NB4 (cell line): Measurements from ENCODE around the gene NUP98.
A peak's percentile ranks its signal among the peaks of the same experiment; 100 is the strongest.

Experiments
- DNase-seq: peaks from one replicate; pipeline ENCODE4 v3.0.0; 2010; ENCODE audit warnings: low read depth
- H3K4me3 ChIP-seq: one replicate; pipeline ENCODE4 v1.5.1; 2011; ENCODE audit warnings: mild to moderate bottlenecking, low read depth, low read length, moderate library complexity
- CTCF ChIP-seq: IDR thresholded peaks from one replicate; pipeline ENCODE4 v1.5.1; 2012; ENCODE audit warnings: low read depth, low read length
- MAX ChIP-seq: IDR thresholded peaks from 2 replicates; pipeline ENCODE4 v1.6.1; 2011; ENCODE audit warnings: low read depth, low read length
- MYC ChIP-seq: IDR thresholded peaks from 2 replicates; pipeline ENCODE4 v1.6.1; 2011; ENCODE audit warnings: low read depth, low read length
- POLR2A ChIP-seq: IDR thresholded peaks from 2 replicates; pipeline ENCODE4 v1.6.1; 2011; ENCODE audit warnings: mild to moderate bottlenecking; ENCODE audit not compliant: insufficient read length; ENCODE audit errors: extremely low read depth

The NUP98 gene

GRCh38 chr11:3669128-3669527 is 128.2 kb downstream of the NUP98 start:
- H3K4me3 ChIP-seq = no peak overlapping the region
- no peak for DNase-seq
- TF ChIP-seq POLR2A (no peak), MYC (no peak), MAX (no peak), CTCF (no peak)

DNA sequence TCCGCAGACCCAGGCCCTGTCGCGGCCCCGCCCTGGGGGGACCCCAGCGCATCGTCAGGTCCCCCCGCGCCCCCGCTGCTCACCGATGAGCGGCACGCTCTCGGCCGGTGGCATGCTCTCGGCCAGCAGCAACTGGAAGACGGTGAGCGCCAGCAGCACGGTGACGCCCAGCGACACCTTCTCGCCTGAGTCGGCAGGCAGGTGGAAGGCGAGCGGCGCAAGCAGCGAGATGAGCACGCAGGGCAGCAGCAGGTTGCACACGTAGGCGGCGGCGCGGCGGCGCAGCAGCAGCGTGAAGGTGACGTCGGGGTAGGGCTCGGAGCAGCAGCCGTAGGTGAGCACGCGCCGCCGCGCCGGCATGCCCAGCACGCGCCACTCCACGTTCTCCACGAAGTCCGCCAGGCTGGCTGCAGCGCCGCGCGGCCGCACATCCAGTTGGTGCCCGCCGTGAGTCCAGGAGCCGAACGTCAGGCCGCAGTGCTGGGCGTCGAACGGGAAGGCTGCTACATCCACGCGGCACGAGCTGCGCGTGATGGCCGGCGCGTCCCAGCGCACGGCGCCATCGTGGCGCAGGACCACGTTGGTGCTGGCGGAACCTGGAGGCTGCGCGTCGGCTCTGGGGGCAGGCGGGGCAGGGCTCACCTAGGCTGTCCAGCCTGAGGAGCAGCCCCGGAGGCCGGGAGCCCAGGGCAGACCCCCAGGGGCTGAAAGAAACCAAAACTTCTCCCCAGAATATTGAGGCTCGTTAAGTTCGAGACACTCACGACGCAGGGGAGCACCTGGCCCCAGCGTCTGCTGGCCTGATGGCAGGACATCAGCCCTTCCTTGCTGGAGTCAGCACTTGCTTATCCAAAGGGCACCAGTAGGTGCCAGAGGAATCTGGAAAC is 130.0 kb downstream of the NUP98 start:
- no peak overlapping the region for H3K4me3 ChIP-seq
- DNase-seq = no peak
- TF ChIP-seq MYC (no peak), POLR2A (no peak), CTCF (no peak)

GRCh38 chr11:3666023-3666530 is 131.3 kb downstream of the NUP98 start:
- no peak overlapping the region for H3K4me3 ChIP-seq
- no peak for DNase-seq
- TF ChIP-seq MAX = no peak
- TF ChIP-seq CTCF = no peak
- no peak for TF ChIP-seq POLR2A
- no peak for TF ChIP-seq MYC

- no peak overlapping the region for H3K4me3 ChIP-seq
- peak; percentile 60 for DNase-seq
- TF ChIP-seq MAX (no peak), MYC (no peak), POLR2A (no peak), CTCF (no peak)
Measured at GRCh38 chr11:3665336-3666022, 131.9 kb downstream of the NUP98 start.

GRCh38 chr11:3664032-3664630 is 133.2 kb downstream of the NUP98 start:
- H3K4me3 ChIP-seq = no peak overlapping the region
- no peak for DNase-seq
- TF ChIP-seq MYC = no peak
- no peak for TF ChIP-seq CTCF
